Mucosa of descending colon (tissue), 3 donors: ENCODE measurements around the gene FAR1. TPM values are rescaled to one million over a fixed set of nuclear protein-coding genes. Genes with fewer than 3 reads are reported as not detected.

Experiments used
- ATAC-seq: fragments of 200-7000 bp; cut with Tn5 transposase; one replicate; pipeline ENCODE4 v1.9.1; 2020; ENCODE audit warnings: mild to moderate bottlenecking, moderate library complexity
- DNase-seq, 3 donors: peaks; one replicate each; pipeline ENCODE4 v3.0.0-alpha.2; 2020
- H3K36me3 ChIP-seq: fragments of 200-600 bp; one replicate; pipeline ENCODE4 v1.8.0; 2021; ENCODE audit warnings: low read depth, mild to moderate bottlenecking
- H3K4me1 ChIP-seq: fragments of 200-600 bp; one replicate; pipeline ENCODE4 v1.8.0; 2021; ENCODE audit warnings: low read depth, mild to moderate bottlenecking
- H3K4me3 ChIP-seq: fragments of 200-600 bp; one replicate; pipeline ENCODE4 v1.8.0; 2021; ENCODE audit warnings: mild to moderate bottlenecking
- H3K9me3 ChIP-seq: fragments of 200-600 bp; one replicate; pipeline ENCODE4 v1.8.0; 2021; ENCODE audit warnings: mild to moderate bottlenecking
- CTCF ChIP-seq: fragments of 200-600 bp; IDR thresholded peaks from one replicate; pipeline ENCODE4 v1.8.0; 2022; ENCODE audit warnings: antibody characterized with exemption, mild to moderate bottlenecking
- intact Hi-C, 2 donors: fragments of 100-400 bp; cut with DNase I in 1 of 2; cut with micrococcal nuclease in 1 of 2; formaldehyde crosslinking; loops; one replicate each; pipeline versions ENCODE4 v1.11.0 to v1.11.1; 2022; cut with DNase I, micrococcal nuclease
- total RNA-seq, 3 donors: library from RNA; stranded (reverse); fragmentation: NEBNext Ultra II Directional in 2 of 3; extraction: Animal tissue kit (Norgen Biotek cat#: 25700) in 2 of 3; gene quantifications; one replicate each; pipeline versions ENCODE4 v1.2.1 to v1.2.4, GENCODE V29; 2021 to 2023
- donor health status: DM: no; HTN: no; CAD: no; lungs with moderate emphysema.
- donor health status: DM: no; HTN: no; CAD: no.
- donor health status: DM: no; HTN: yes; CAD: no.

FAR1 gene
- total RNA-seq, 3 donors from 2014 or later = 74.3 to 103 (median 102) TPM

GRCh38 chr11:13667245-13667644 lies 1.2 kb upstream of the FAR1 start:
- no peaks in the 10 kb centered on the region for H3K9me3 ChIP-seq
- H3K4me3 ChIP-seq = no peak overlapping the region
- intact Hi-C loops = no loop called here
- TF ChIP-seq CTCF = no peak
- H3K36me3 ChIP-seq = no peaks in the 10 kb centered on the region
- ATAC-seq = no peak
- peaks cover 21% of the 10 kb centered on the region for H3K4me1 ChIP-seq
- no peak for DNase-seq

GRCh38 chr11:13667795-13668101 lies 720 bp upstream of the FAR1 start:
- intact Hi-C loops = no loop called here
- DNase-seq (no peak), ATAC-seq (no peak)
- Histone ChIP-seq H3K36me3 (no peaks in the 10 kb centered on the region), H3K4me3 (peak overlapping the region; percentile 17), H3K4me1 (peaks cover 23% of the 10 kb centered on the region), H3K9me3 (no peaks in the 10 kb centered on the region)
- no peak for TF ChIP-seq CTCF

GRCh38 chr11:13668957-13669521 lies 571 bp downstream of the FAR1 start:
- Histone ChIP-seq H3K4me3 (peak overlapping the region; percentile 86), H3K9me3 (no peaks in the 10 kb centered on the region), H3K4me1 (peaks cover 16% of the 10 kb centered on the region), H3K36me3 (no peaks in the 10 kb centered on the region)
- DNase-seq = peak; percentile 74 to 78 (median 77)
- no peak for TF ChIP-seq CTCF
- intact Hi-C loops = no loop called here
- peak; percentile 56 for ATAC-seq

GRCh38 chr11:13669544-13670488 lies 1.3 kb downstream of the FAR1 start:
- no peaks in the 10 kb centered on the region for H3K9me3 ChIP-seq
- peaks cover 16% of the 10 kb centered on the region for H3K4me1 ChIP-seq
- no peak for DNase-seq

GRCh38 chr11:13672576-13673210 lies 4.2 kb downstream of the FAR1 start:
- intact Hi-C loops = no loop called here
- H3K36me3 ChIP-seq = no peaks in the 10 kb centered on the region
- H3K4me3 ChIP-seq = no peak overlapping the region
- TF ChIP-seq CTCF = no peak
- H3K4me1 ChIP-seq = peaks cover 16% of the 10 kb centered on the region
- ATAC-seq (no peak), DNase-seq (no peak)
- H3K9me3 ChIP-seq = no peaks in the 10 kb centered on the region

More at GRCh38 chr11:13669544-13670488, 1.3 kb downstream of the FAR1 start:
- intact Hi-C loops = no loop called here
- no peaks in the 10 kb centered on the region for H3K36me3 ChIP-seq
- no peak for TF ChIP-seq CTCF
- peak overlapping the region; percentile 86 for H3K4me3 ChIP-seq
- ATAC-seq = no peak
